ENCODE results near the gene DUOX1.

Gene DUOX1

GRCh38 chr15:45144775-45145174, 15.0 kb downstream of the DUOX1 start:
- no peak for DNase-seq

GRCh38 chr15:45146405-45146804, 16.6 kb downstream of the DUOX1 start:
- DNase-seq = no peak

DNA sequence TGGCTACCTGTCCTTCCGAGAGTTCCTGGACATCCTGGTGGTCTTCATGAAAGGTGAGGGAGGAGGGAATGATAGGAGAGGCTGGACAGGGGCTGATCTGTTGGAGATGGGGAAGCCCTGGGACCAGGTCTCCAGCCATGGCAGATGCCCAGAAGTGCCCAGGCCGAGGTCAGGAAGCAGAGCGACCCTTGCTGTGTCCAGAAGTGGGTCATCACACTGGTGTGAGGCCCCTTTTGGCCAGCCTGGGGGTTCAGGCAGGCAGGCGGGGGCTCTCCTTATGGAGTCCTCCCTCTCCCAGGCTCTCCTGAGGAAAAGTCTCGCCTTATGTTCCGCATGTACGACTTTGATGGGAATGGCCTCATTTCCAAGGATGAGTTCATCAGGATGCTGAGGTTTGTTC, 17.8 kb downstream of the DUOX1 start:
- DNase-seq = no peak

DNA sequence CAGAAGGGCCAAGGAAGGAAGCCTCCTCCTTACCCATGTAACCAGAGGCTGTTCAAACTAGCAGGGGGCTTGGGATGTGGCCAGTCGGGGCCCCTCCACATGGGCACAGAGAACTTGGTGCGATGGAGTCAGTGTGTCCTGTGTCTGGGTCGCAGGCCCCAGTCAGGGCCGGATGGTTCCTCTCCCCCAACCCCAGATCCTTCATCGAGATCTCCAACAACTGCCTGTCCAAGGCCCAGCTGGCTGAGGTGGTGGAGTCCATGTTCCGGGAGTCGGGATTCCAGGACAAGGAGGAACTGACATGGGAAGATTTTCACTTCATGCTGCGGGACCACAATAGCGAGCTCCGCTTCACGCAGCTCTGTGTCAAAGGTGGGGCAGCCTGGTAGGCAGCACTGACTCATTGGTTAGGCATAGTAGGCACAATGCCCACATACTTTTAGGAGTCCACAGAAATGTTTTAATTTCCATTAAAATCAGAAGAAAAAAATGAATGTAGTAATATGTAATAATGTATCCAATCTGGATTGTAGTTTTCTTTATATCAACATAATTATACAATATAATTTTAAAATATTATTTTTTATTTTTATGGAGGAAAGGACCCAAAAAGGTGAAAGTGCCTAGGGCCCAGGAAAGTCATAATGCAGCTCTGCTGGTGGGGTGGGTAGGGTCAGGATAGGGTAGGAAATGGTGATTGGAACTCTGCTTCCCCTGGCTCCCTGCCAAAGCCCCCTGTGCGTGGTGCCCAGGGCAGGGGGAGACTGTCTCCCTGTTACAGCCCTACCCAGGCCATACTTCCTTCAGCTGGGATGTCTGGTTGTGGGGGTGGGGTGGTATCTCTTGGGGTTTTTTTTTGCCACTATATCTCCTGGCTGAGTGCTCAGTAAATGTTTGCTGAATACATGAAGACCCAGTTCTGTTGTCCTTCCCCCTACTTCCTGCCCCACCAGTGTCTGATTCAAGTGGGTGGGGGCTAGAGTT, 18.6 kb downstream of the DUOX1 start:
- no peak for DNase-seq

DNA sequence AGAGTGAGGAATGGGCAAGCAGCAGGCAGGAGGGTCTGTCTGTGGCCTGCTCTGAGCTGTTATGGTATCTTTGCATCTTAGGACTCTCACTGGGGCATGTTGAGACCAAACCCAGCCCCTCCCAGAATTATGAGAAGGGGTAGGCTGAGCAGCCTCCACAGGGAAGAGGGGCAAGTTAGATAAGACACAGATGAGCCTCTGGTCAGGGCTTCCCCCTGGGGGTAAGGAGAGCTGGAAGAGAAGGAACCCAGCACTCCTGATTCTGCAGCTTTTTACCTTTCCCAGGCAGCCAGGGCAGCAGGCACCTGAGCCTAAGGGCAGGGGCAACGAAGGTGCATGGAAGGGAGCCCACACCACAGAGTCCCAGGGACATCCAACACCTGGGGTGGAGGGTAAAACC, 19.3 kb downstream of the DUOX1 start:
- no peak for DNase-seq

DNA sequence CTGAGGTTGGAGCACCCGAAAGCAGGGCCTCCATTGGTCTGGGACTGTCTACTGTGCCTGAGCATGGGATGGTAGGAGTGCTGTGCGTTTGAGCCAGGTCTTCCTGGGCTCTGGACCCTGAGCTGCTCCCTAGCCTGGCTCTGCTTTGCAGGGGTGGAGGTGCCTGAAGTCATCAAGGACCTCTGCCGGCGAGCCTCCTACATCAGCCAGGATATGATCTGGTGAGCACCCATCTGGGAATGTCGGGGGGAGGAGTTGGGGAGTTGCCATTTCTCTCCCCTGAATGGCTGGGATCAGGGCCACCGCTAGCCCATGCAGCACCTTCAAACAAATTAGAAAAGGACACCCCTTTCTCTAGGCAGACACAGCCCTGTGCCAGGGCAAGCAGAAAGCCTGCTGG, 20.7 kb downstream of the DUOX1 start:
- DNase-seq = no peak

- DNase-seq = no peak
Measured at GRCh38 chr15:45150997-45151396, 21.2 kb downstream of the DUOX1 start.

- DNase-seq = no peak
Measured at GRCh38 chr15:45151998-45152828, 22.4 kb downstream of the DUOX1 start.

DNA sequence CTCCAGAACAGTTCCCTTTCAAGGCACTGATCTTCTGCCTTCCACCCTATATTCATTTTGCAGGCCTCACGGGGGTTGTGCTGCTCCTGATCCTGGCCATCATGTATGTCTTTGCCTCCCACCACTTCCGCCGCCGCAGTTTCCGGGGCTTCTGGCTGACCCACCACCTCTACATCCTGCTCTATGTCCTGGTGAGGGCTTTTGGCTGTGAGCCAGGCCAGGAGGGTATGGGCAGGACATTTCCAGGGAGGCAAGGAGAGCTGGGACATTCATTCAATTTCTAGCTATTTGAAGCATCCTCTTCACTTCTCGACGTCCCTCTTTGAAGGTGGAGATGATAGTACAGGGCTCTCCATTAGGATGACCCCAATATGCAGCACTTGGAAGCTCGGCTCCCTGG, 25.9 kb downstream of the DUOX1 start:
- no peak for DNase-seq

DNA sequence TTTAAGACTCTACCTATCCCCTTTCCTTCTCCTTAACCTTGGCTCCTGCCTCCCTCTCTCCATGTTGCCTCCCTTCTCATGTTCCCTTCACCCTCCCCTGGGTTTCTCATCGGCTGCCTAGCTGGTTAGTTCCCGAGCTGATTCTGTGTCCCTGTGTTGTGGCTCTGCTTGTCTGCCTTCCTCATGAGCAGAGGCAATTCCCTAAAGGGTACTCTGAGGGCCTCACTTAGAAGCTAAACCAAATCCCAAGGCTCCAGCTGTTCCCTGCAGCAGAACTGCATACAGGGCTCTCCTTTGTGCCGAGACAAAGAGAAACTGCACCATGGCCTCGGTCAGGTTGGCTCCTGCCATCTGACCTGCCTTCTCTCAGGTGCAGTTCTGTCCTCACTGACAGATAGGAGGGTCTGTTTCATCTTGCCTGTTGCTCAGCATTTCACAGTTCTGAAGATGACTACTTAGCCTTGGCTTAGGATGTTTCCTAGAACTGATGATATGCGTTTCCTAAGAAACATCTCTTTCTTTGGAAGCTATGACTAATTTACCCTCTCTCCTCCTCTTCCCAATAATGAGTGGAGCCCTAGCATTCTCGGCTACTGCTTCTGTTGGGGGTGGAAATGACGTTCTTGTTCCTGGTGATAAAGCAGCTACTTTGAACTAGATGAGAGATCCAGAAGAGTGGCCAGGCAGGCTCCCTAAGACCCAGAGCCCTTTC, 27.1 kb downstream of the DUOX1 start:
- peak; percentile 15 for DNase-seq

GRCh38 chr15:45157974-45158373, 28.2 kb downstream of the DUOX1 start:
- DNase-seq = peak; percentile 33

- no peak for DNase-seq
Measured at GRCh38 chr15:45161666-45162065, 31.9 kb downstream of the DUOX1 start.

GRCh38 chr15:45162771-45163507, 33.1 kb downstream of the DUOX1 start:
- DNase-seq = peak; percentile 49

DNA sequence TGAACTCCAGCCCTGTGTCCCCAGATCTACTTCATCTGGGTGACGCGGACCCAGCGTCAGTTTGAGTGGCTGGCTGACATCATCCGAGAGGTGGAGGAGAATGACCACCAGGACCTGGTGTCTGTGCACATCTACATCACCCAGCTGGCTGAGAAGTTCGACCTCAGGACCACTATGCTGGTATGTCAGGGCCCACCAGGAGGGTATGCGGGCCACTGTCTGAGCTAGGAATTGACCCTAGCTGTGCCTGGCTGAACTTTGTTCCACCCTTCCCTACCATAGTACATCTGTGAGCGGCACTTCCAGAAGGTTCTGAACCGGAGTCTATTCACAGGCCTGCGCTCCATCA, 33.7 kb downstream of the DUOX1 start:
- no peak for DNase-seq

DNA sequence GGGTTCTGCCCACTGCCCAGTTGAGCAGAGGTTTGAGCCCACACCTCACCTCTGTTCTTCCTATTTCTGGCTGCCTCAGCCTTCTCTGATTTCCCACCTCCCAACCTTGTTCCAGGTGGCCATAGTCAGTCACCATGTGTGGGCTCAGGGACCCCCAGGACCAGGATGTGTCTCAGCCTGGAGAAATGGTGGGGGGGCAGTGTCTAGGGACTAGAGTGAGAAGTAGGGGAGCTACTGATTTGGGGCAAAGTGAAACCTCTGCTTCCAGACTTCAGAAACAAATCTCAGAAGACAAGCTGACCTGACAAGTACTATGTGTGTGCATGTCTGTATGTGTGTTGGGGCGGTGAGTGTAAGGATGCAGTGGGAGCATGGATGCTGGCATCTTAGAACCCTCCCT, 35.1 kb downstream of the DUOX1 start:
- DNase-seq = no peak

GRCh38 chr15:45165536-45165935, 35.7 kb downstream of the DUOX1 start:
- DNase-seq = no peak

- DNase-seq = peak; percentile 42
Measured at GRCh38 chr15:45166834-45167630, 37.2 kb downstream of the DUOX1 start.

DNA sequence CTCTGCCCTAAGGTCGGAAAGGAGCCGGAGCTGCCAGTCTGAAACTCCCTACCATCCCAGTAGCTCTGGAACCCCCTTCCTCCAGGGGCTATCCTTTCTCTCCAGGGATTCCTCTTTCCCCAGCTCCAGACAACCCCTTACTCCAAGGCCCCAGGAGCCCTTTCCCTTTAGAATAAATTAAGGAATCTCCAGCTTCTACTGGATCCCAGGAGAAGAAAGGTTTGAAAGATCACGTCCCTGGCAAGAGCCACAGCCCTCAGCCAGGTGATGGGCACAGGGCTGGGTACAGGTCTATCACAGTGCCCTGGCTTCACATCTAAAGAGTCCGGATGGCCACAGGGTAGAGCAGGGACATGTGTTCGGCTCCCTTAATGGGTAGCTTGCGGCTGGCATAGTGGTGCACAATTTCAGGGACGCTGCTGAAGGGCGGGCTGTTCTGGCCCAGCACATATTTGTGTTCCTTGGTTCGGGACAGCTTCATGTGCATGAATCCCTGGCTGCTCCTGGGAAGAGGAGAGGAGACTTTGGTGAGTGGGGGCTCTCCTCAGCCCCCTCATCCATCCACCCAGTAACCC, 37.9 kb downstream of the DUOX1 start:
- DNase-seq = no peak

DNA sequence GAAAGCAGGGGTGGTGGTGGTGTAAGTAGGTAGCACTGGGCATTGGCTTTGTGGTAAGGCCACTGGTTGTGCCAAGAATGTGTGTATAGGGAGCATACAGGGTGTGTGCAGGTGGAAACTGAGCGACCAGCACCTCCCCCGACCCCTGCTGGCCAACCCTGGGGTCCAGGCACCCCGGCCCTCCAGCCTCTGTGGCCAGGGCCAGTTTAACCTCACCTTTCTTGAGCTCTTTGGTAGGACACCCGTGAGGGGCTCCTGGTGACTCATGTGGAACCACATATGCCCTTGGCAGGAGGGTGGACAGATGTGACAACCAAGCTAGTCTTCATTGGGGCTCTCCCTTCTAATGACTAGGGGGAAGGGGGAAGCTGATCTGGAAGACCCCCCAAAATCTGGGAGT, 38.5 kb downstream of the DUOX1 start:
- DNase-seq = no peak

DNA sequence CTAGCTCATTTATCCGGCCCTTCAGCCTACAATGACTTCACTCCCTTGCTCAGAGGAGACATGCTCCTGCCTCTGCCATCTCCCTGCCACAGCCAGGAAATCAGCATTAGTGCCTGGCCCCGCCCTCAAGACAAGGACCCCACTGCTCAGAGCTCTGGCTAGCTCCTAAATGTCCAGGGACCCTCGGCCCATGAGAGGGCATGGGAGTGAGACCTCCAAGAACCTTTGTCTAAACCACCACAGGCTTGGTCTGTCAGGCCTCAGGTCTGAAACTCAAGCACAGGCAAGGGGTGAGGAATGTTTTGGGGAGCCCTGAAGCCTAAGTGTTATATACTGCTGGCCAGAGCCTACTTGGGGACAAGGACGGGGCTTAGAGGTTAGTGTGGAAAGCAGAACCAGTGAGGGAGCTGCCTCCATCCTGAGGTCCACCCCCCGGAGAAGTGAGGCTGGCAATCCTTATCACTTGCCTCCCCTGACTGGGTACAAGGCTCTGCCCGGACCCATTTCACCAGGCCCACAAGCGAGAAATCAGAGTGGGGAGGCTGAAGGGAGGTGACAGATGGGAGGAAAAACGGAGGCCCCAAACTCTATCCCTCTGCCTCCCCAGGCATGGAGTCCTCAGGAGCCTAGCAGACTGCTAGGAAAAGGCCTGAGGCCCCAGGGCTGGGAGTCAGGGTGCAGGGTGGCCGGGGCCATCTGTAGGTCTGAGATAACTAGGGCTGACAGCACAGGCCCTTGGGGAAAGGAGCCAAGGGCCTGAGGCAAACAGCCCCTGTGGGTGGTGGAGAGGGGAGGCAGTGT, 39.2 kb downstream of the DUOX1 start:
- no peak for DNase-seq
